Measurements from ENCODE around the gene CLEC4G.

DNA sequence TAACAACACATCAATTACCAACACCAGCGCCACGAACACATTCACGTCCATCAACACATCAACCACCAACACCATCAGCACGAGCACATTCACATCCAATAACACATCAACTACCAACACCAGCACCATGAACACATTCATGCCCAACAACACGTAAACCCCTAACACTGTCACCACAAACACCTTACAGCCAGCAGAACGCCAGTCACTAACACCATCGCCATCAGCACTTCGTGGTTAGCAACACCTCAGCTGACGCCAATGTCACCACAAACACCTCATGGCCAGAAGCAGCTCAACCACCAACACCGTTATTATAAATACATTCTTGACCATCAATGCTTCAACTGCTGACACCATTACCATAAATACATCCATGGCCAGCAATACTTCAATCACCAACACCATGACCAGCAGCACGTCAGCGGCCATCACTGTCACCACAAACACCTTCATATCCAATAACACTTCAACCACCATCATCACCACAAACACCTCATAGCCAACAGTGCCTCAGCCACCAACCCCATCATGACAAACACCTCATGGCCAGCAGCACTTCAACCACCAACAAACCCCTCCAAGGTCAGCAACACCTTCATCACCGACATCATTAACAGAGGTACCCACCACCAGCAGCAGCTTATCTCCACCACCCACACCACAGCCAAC lies 39.4 kb downstream of the CLEC4G start:
- TF ChIP-seq, protein P1, sequence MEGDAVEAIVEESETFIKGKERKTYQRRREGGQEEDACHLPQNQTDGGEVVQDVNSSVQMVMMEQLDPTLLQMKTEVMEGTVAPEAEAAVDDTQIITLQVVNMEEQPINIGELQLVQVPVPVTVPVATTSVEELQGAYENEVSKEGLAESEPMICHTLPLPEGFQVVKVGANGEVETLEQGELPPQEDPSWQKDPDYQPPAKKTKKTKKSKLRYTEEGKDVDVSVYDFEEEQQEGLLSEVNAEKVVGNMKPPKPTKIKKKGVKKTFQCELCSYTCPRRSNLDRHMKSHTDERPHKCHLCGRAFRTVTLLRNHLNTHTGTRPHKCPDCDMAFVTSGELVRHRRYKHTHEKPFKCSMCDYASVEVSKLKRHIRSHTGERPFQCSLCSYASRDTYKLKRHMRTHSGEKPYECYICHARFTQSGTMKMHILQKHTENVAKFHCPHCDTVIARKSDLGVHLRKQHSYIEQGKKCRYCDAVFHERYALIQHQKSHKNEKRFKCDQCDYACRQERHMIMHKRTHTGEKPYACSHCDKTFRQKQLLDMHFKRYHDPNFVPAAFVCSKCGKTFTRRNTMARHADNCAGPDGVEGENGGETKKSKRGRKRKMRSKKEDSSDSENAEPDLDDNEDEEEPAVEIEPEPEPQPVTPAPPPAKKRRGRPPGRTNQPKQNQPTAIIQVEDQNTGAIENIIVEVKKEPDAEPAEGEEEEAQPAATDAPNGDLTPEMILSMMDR (IDR thresholded peaks at IDR 0.05; ENCODE audit: low read length): no peak
- TF ChIP-seq EZH2 (optimal IDR thresholded peaks at IDR 0.05; ENCODE audit: low read depth, low read length): no peak
